ENCODE results near the gene PLXNB3. TPM values are rescaled to one million over a fixed set of nuclear protein-coding genes. Genes with fewer than 3 reads are reported as not detected.

The PLXNB3 gene
- total RNA-seq, 1 experiment from 2014 or later = 0.16 TPM

- H3K36me3 ChIP-seq (ENCODE audit: control insufficient read depth, insufficient read depth, low read length) = no peaks in the 10 kb centered on the region
- no peaks in the 10 kb centered on the region for H3K36me3 Mint-ChIP-seq (ENCODE audit: insufficient read depth, unreplicated experiment)
- TF ChIP-seq, protein P1, sequence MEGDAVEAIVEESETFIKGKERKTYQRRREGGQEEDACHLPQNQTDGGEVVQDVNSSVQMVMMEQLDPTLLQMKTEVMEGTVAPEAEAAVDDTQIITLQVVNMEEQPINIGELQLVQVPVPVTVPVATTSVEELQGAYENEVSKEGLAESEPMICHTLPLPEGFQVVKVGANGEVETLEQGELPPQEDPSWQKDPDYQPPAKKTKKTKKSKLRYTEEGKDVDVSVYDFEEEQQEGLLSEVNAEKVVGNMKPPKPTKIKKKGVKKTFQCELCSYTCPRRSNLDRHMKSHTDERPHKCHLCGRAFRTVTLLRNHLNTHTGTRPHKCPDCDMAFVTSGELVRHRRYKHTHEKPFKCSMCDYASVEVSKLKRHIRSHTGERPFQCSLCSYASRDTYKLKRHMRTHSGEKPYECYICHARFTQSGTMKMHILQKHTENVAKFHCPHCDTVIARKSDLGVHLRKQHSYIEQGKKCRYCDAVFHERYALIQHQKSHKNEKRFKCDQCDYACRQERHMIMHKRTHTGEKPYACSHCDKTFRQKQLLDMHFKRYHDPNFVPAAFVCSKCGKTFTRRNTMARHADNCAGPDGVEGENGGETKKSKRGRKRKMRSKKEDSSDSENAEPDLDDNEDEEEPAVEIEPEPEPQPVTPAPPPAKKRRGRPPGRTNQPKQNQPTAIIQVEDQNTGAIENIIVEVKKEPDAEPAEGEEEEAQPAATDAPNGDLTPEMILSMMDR (IDR thresholded peaks at IDR 0.05; ENCODE audit: insufficient read depth in 1 of 2, low read depth in 1 of 2, low read length in 1 of 2, severe bottlenecking in 1 of 2, unreplicated experiment in 1 of 2) = no peak
- no peak overlapping the region for H3K4me3 ChIP-seq (ENCODE audit: low read depth, low read length)
- no peak overlapping the region for H3K4me3 Mint-ChIP-seq (ENCODE audit: unreplicated experiment)
- H3K27ac Mint-ChIP-seq (ENCODE audit: unreplicated experiment) = no peak overlapping the region
- H3K9me3 Mint-ChIP-seq (ENCODE audit: unreplicated experiment) = no peaks in the 10 kb centered on the region
- no peaks in the 10 kb centered on the region for H3K4me1 Mint-ChIP-seq (ENCODE audit: low read depth, unreplicated experiment)
- BruUV-seq (replicated peaks) = no TSS peak
- ChIA-PET CTCF (no interaction called here), POLR2A (no interaction called here)
- no peaks in the 10 kb centered on the region for H3K9me3 ChIP-seq
- H3K27me3 Mint-ChIP-seq (ENCODE audit: insufficient read depth, unreplicated experiment) = no peaks in the 10 kb centered on the region
- intact Hi-C loops (cut with micrococcal nuclease; ENCODE audit: unreplicated experiment) = no loop called here
- H3K27me3 ChIP-seq (replicated peaks; ENCODE audit: control insufficient read depth, insufficient read depth, low read length) = no peaks in the 10 kb centered on the region
- H3K4me1 ChIP-seq = no peaks in the 10 kb centered on the region
- no peak for DNase-seq
Observed at GRCh38 chrX:153773741-153774575, 9.9 kb downstream of the PLXNB3 start.

DNA sequence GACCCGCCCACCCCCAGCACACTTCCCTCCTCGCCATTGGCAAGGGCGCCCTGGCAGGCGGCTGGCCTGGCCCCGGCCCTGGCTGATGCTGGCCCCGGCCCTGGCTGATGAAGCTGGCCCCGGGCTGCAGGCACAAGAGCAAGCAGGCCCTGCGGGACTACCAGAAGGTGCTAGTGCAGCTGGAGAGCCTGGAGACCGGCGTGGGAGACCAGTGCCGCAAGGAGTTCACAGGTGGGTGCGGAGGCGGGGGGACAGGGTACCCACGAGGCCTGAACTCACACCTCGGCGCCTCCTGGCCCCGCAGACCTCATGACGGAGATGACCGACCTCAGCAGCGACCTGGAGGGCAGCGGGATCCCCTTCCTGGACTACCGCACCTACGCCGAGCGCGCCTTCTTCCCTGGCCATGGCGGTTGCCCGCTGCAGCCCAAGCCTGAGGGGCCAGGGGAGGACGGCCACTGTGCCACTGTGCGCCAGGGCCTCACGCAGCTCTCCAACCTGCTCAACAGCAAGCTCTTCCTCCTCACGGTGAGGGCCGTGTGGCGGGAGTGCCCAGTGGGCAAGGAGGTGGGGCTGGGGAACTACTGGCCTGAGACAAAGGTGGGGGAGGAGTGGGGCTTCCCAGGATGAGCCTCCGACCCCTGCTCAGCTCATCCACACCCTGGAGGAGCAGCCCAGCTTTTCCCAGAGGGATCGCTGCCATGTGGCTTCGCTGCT lies 10.7 kb downstream of the PLXNB3 start:
- BruUV-seq (replicated peaks) = no TSS peak
- no peaks in the 10 kb centered on the region for H3K36me3 ChIP-seq (ENCODE audit: control insufficient read depth, insufficient read depth, low read length)
- TF ChIP-seq, protein P1 (IDR thresholded peaks at IDR 0.05; ENCODE audit: insufficient read depth in 1 of 2, low read depth in 1 of 2, low read length in 1 of 2, severe bottlenecking in 1 of 2, unreplicated experiment in 1 of 2) = no peak
- CTCF ChIA-PET = no interaction called here
- Mint-ChIP-seq H3K9me3 (ENCODE audit: unreplicated experiment) (no peaks in the 10 kb centered on the region), H3K27ac (ENCODE audit: unreplicated experiment) (no peak overlapping the region), H3K36me3 (ENCODE audit: insufficient read depth, unreplicated experiment) (peaks cover 2% of the 10 kb centered on the region), H3K4me1 (ENCODE audit: low read depth, unreplicated experiment) (no peaks in the 10 kb centered on the region), H3K4me3 (ENCODE audit: unreplicated experiment) (no peak overlapping the region), H3K27me3 (ENCODE audit: insufficient read depth, unreplicated experiment) (no peaks in the 10 kb centered on the region)
- no peaks in the 10 kb centered on the region for H3K4me1 ChIP-seq
- intact Hi-C loops (cut with micrococcal nuclease; ENCODE audit: unreplicated experiment) = no loop called here
- no peaks in the 10 kb centered on the region for H3K27me3 ChIP-seq (replicated peaks; ENCODE audit: control insufficient read depth, insufficient read depth, low read length)
- DNase-seq = no peak
- no peak overlapping the region for H3K4me3 ChIP-seq (ENCODE audit: low read depth, low read length)
- POLR2A ChIA-PET = no interaction called here
- H3K9me3 ChIP-seq = no peaks in the 10 kb centered on the region

DNA sequence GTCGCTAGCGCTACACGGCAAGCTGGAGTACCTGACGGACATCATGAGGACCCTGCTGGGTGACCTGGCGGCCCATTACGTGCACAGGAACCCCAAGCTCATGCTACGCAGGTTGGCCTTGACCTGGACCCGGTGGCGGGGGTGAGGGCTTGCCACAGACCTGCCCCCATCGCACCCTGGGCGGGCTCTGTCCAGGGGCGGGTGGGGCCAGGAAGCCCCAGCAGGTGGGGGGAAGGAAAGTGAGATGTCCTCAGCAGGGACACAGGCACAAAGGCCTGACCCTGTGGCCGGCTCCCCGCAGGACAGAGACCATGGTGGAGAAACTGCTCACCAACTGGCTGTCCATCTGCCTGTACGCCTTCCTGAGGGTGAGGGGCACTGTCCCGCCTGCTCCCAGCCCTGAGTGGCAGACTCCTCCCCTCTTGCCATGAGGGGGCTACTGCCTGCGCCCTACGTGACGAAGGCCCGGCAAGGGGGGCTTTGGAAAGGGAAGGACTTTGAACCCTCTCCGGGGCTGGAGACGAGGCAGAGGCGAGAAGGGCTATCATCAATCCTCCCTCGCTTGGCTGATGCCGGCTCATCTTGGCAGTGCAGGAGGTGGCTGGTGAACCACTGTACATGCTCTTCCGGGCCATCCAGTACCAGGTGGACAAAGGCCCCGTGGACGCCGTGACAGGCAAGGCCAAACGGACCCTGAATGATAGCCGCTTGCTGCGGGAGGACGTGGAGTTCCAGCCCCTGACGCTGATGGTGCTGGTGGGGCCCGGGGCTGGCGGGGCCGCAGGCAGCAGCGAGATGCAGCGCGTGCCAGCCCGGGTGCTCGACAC lies 11.5 kb downstream of the PLXNB3 start:
- POLR2A ChIA-PET = no interaction called here
- H3K27me3 ChIP-seq (replicated peaks; ENCODE audit: control insufficient read depth, insufficient read depth, low read length) = no peaks in the 10 kb centered on the region
- peaks cover 6% of the 10 kb centered on the region for H3K36me3 Mint-ChIP-seq (ENCODE audit: insufficient read depth, unreplicated experiment)
- no peaks in the 10 kb centered on the region for H3K4me1 Mint-ChIP-seq (ENCODE audit: low read depth, unreplicated experiment)
- H3K9me3 Mint-ChIP-seq (ENCODE audit: unreplicated experiment) = no peaks in the 10 kb centered on the region
- CTCF ChIA-PET = no interaction called here
- no peaks in the 10 kb centered on the region for H3K36me3 ChIP-seq (ENCODE audit: control insufficient read depth, insufficient read depth, low read length)
- no peak overlapping the region for H3K4me3 Mint-ChIP-seq (ENCODE audit: unreplicated experiment)
- H3K4me3 ChIP-seq (ENCODE audit: low read depth, low read length) = no peak overlapping the region
- BruUV-seq (replicated peaks) = no TSS peak
- H3K27ac Mint-ChIP-seq (ENCODE audit: unreplicated experiment) = no peak overlapping the region
- no peaks in the 10 kb centered on the region for H3K4me1 ChIP-seq
- TF ChIP-seq, protein P1 (IDR thresholded peaks at IDR 0.05; ENCODE audit: insufficient read depth in 1 of 2, low read depth in 1 of 2, low read length in 1 of 2, severe bottlenecking in 1 of 2, unreplicated experiment in 1 of 2) = no peak
- no peak for DNase-seq
- intact Hi-C loops (cut with micrococcal nuclease; ENCODE audit: unreplicated experiment) = no loop called here
- H3K27me3 Mint-ChIP-seq (ENCODE audit: insufficient read depth, unreplicated experiment) = no peaks in the 10 kb centered on the region
- H3K9me3 ChIP-seq = no peaks in the 10 kb centered on the region
